ENCODE measurements around the gene PLXNA2. TPM values are rescaled to one million over a fixed set of nuclear protein-coding genes. Genes with fewer than 3 reads are reported as not detected.

The PLXNA2 gene
- polyA plus RNA-seq, 1 of the 3 experiments (the other 2 are of a cell fraction), result 8.5 TPM

DNA sequence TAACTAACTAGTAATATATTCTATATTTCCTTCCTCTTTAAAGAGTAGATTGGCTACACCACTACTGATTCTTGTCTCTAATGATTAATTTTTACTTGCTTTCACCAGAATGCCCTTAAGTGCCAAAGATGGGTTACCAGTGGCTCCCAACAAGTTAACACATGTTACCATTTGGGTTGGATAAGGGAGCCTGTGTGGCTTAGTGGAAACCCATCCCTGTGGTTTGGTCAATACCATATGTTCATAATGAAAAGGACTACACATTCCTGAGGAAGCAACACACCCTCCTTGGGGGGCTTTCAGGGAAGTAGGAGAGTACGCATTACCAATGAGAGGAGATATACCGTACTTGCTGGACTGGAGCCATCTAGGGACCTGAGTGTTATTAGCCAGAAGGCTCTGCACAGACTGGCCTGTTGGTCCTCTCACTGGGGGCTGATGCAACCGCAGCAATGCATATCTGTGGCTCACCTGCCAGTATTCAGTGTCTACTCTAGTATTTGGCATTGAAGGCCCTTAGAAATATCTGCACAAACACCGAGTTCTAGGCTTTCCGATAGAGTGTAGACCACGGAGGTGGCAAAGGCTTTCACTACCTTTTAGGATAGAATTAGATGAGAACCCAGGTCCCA is 29.3 kb upstream of the PLXNA2 start:
- Histone ChIP-seq H3K36me3 (replicated peaks in 1 of 2; ENCODE audit: control insufficient read depth in 1 of 2, insufficient read depth in 2 of 2, low read length in 1 of 2) (no peaks in the 10 kb centered on the region), H3K27me3 (ENCODE audit: insufficient read depth) (peaks cover 38% of the 10 kb centered on the region; the same call in 1 of the 2 replicates), H3K4me2 (no peak overlapping the region), H3K9me3 (no peaks in the 10 kb centered on the region), H3K4me1 (ENCODE audit: control insufficient read depth in 1 of 2, insufficient read depth in 2 of 2, low read depth in 1 of 2, low read length in 1 of 2) (peaks cover 0 to 50% of the 10 kb centered on the region in 2 experiments; a peak in 2 of 4 replicates), H3K79me2 (ENCODE audit: insufficient read depth) (no peaks in the 10 kb centered on the region), H2AFZ (ENCODE audit: low read depth) (no peak overlapping the region), H4K20me1 (ENCODE audit: insufficient read depth) (no peaks in the 10 kb centered on the region), H3K27ac (ENCODE audit: low read depth in 2 of 2, low read length in 1 of 2) (no peak overlapping the region), H3K9ac (no peak overlapping the region), H3K9me2 (no peaks in the 10 kb centered on the region), H3F3A (replicated peaks; ENCODE audit: insufficient read depth) (no peaks in the 10 kb centered on the region), H3K4me3 (ENCODE audit: low read depth in 2 of 2, low read length in 1 of 2) (no peak overlapping the region)
- CTCF ChIA-PET, result no interaction called here
- no peak for DNase-seq
- POLR2A ChIA-PET, result no interaction called here
- WGBS (ENCODE audit: low lambda C conversion rate), result 75% methylated on average over 5 of the region's 6 CpGs
- no peak for TF ChIP-seq NFIC (IDR thresholded peaks at IDR 0.05; ENCODE audit: borderline replicate concordance)

DNA sequence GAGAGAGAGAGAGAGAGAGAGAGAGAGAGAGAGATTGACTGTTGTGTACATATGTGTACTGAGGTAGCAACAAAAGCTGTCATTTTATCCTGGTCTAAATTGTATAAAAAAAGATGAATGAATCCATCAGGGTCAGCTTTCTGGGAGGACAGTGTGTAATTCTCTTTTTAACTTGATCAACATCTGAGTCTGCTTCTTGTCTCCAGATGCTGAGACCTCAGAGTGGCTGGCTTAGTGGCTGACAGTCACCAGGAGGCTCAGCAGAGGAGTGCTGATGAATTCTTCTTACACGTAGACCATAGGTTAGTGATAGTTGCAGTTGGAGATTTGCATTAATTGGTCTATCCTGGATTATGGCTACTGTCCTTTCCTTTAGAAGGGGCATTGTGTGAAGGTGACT is 28.5 kb upstream of the PLXNA2 start:
- Histone ChIP-seq H3K36me3 (replicated peaks in 1 of 2; ENCODE audit: control insufficient read depth in 1 of 2, insufficient read depth in 2 of 2, low read length in 1 of 2) (no peaks in the 10 kb centered on the region), H3K27me3 (ENCODE audit: insufficient read depth) (peaks cover 38% of the 10 kb centered on the region; the same call in 1 of the 2 replicates), H3K9me3 (no peaks in the 10 kb centered on the region), H3K9me2 (no peaks in the 10 kb centered on the region), H3K4me1 (ENCODE audit: control insufficient read depth in 1 of 2, insufficient read depth in 2 of 2, low read depth in 1 of 2, low read length in 1 of 2) (peaks cover 0 to 52% of the 10 kb centered on the region in 2 experiments; a peak in 2 of 4 replicates), H2AFZ (ENCODE audit: low read depth) (no peak overlapping the region), H4K20me1 (ENCODE audit: insufficient read depth) (no peaks in the 10 kb centered on the region), H3K27ac (ENCODE audit: low read depth in 2 of 2, low read length in 1 of 2) (peak overlapping the region in 1 of 2 experiments; percentile 30; a peak in 1 of 4 replicates), H3K9ac (no peak overlapping the region), H3F3A (replicated peaks; ENCODE audit: insufficient read depth) (no peaks in the 10 kb centered on the region), H3K4me2 (no peak overlapping the region), H3K4me3 (ENCODE audit: low read depth in 2 of 2, low read length in 1 of 2) (no peak overlapping the region), H3K79me2 (ENCODE audit: insufficient read depth) (no peaks in the 10 kb centered on the region)
- DNase-seq, result peak; percentile 51
- CTCF ChIA-PET, result interaction anchor here (0.6 kb wide), 1 partner anchor 425 kb away, joined by 3 read pairs; no protein-coding TSS in a partner anchor
- TF ChIP-seq USF1 (IDR thresholded peaks at IDR 0.05; ENCODE audit: borderline replicate concordance, low read depth), result no peak
- no peak for TF ChIP-seq CTCF (IDR thresholded peaks at IDR 0.05)
- TF ChIP-seq GATA2 (CRISPR knock-in tag; IDR thresholded peaks at IDR 0.05), result peak; percentile 47
- WGBS (ENCODE audit: low lambda C conversion rate), result 50% methylated on average over 1 of the region's 1 CpG
- POLR2A ChIA-PET, result no interaction called here

- Histone ChIP-seq H4K20me1 (ENCODE audit: insufficient read depth) (no peaks in the 10 kb centered on the region), H3K36me3 (replicated peaks in 1 of 2; ENCODE audit: control insufficient read depth in 1 of 2, insufficient read depth in 2 of 2, low read length in 1 of 2) (no peaks in the 10 kb centered on the region), H3K27ac (ENCODE audit: low read depth in 2 of 2, low read length in 1 of 2) (peak overlapping the region in 1 of 2 experiments; percentile 30; a peak in 1 of 4 replicates), H3K9ac (no peak overlapping the region), H3K79me2 (ENCODE audit: insufficient read depth) (no peaks in the 10 kb centered on the region), H3K4me1 (ENCODE audit: control insufficient read depth in 1 of 2, insufficient read depth in 2 of 2, low read depth in 1 of 2, low read length in 1 of 2) (peaks cover 0 to 56% of the 10 kb centered on the region in 2 experiments; a peak in 2 of 4 replicates), H3K4me2 (no peak overlapping the region), H3K4me3 (ENCODE audit: low read depth in 2 of 2, low read length in 1 of 2) (no peak overlapping the region), H3F3A (replicated peaks; ENCODE audit: insufficient read depth) (no peaks in the 10 kb centered on the region), H3K9me2 (no peaks in the 10 kb centered on the region), H2AFZ (ENCODE audit: low read depth) (no peak overlapping the region), H3K9me3 (no peaks in the 10 kb centered on the region), H3K27me3 (ENCODE audit: insufficient read depth) (peaks cover 38% of the 10 kb centered on the region; the same call in 1 of the 2 replicates)
- 43% methylated on average over 2 of the region's 2 CpGs for WGBS (ENCODE audit: low lambda C conversion rate)
- ChIA-PET POLR2A (no interaction called here), CTCF (interaction anchor here (0.6 kb wide), 1 partner anchor 426 kb away, joined by 3 read pairs; no protein-coding TSS in a partner anchor)
- TF ChIP-seq CTCF (IDR thresholded peaks at IDR 0.05) (no peak), RXRA (IDR thresholded peaks at IDR 0.05; ENCODE audit: borderline replicate concordance, low read depth) (no peak), RCOR1 (IDR thresholded peaks at IDR 0.05; ENCODE audit: low read length) (no peak)
- no peak for DNase-seq
Measured at GRCh38 chr1:208272311-208272710, 28.1 kb upstream of the PLXNA2 start.

Data from SK-N-SH (cell line).